ENCODE results near the gene USP2.
"Not testable (repeated sequence)": the region's sequence is repeated elsewhere in the genome, so short reads cannot be mapped to it uniquely, and the experiment has no call there.

The USP2 gene

GRCh38 chr11:119410501-119410900, 29.0 kb upstream of the USP2 start:
- no peak for DNase-seq

- no peak for DNase-seq
Observed at GRCh38 chr11:119409731-119410130, 28.2 kb upstream of the USP2 start.

GRCh38 chr11:119406005-119406404, 24.5 kb upstream of the USP2 start:
- no peak for DNase-seq

- not testable (repeated sequence) for DNase-seq
Observed at GRCh38 chr11:119405448-119405847, 24.0 kb upstream of the USP2 start.

GRCh38 chr11:119404872-119405271, 23.4 kb upstream of the USP2 start:
- DNase-seq: no peak

- DNase-seq: no peak
Observed at GRCh38 chr11:119403021-119403420, 21.5 kb upstream of the USP2 start.

GRCh38 chr11:119402470-119402869, 21.0 kb upstream of the USP2 start:
- DNase-seq: no peak

GRCh38 chr11:119400860-119401259, 19.4 kb upstream of the USP2 start:
- DNase-seq: no peak

- DNase-seq: no peak
Observed at GRCh38 chr11:119397740-119398139, 16.2 kb upstream of the USP2 start.

- DNase-seq: no peak
Observed at GRCh38 chr11:119396835-119397234, 15.3 kb upstream of the USP2 start.

GRCh38 chr11:119391275-119391674, 9.8 kb upstream of the USP2 start:
- DNase-seq: no peak

GRCh38 chr11:119389611-119390254, 8.2 kb upstream of the USP2 start:
- peak; percentile 22 for DNase-seq

GRCh38 chr11:119388103-119388502, 6.6 kb upstream of the USP2 start:
- no peak for DNase-seq

- no peak for DNase-seq
Observed at GRCh38 chr11:119384332-119384731, 2.8 kb upstream of the USP2 start.

GRCh38 chr11:119382513-119382912, 1.0 kb upstream of the USP2 start:
- DNase-seq: not testable (repeated sequence)

- DNase-seq: no peak
Observed at GRCh38 chr11:119382101-119382500, 611 bp upstream of the USP2 start.

- DNase-seq: no peak
Observed at GRCh38 chr11:119380827-119381180, 686 bp downstream of the USP2 start.

GRCh38 chr11:119380160-119380826, 1.2 kb downstream of the USP2 start:
- no peak for DNase-seq

- DNase-seq: no peak
Observed at GRCh38 chr11:119378851-119379465, 2.5 kb downstream of the USP2 start.

- no peak for DNase-seq
Observed at GRCh38 chr11:119377961-119378667, 3.4 kb downstream of the USP2 start.

- no peak for DNase-seq
Observed at GRCh38 chr11:119377112-119377901, 4.2 kb downstream of the USP2 start.

GRCh38 chr11:119376197-119376847, 5.2 kb downstream of the USP2 start:
- peak; percentile 2 for DNase-seq
